Measurements from ENCODE around the gene MYNN.

The MYNN gene

DNA sequence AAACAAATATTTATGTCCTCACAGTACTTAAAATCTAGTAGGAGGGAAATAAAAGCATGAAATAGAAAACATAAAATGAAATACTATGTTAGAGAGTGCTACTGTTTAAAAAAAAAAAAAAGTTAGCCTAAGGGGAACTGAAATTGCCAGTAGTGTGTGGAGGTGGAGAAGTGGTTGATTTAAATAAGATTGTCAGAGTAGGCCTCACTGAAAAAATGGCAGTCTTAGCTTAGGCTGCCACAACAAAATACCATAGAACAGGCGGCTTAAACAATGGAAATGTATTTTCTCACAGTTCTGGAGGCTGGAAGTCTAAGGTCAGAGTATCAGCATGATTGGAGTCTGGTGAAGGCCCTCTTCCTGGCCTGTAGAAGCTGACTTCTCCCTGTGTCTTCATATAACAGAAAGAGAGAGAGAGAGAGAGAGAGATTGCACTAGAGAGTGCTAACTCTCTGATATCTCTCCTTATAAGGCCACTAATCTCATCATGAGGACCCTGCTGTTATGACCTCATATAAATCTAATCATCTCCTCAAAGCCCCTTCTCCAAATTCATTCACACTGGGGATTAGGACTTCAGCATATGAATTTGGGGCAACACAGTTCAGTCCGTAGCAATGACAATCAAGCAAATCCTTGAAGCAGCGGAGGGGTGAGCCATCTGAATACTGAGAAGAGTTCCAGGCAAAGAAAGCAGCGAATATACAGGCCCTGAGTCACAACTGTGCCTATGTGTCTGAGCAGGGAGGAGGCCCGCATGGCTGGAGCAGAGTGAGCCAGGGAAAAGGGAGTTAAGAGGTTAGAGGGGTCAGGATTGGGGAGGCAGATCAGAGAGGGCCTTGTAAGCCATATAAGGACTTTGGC, 63.1 kb downstream of the MYNN start:
- no peak for DNase-seq

GRCh38 chr3:169836942-169837275, 63.7 kb downstream of the MYNN start:
- DNase-seq = no peak

GRCh38 chr3:169838511-169839030, 65.4 kb downstream of the MYNN start:
- no peak for DNase-seq

Data from activated naive CD4-positive, alpha-beta T cell (primary cell).